Measurements from ENCODE around the gene TBRG4. TPM values are rescaled to one million over a fixed set of nuclear protein-coding genes. Genes with fewer than 3 reads are reported as not detected.

Gene TBRG4
- total RNA-seq, 1 experiment from 2014 or later: 107 TPM

DNA sequence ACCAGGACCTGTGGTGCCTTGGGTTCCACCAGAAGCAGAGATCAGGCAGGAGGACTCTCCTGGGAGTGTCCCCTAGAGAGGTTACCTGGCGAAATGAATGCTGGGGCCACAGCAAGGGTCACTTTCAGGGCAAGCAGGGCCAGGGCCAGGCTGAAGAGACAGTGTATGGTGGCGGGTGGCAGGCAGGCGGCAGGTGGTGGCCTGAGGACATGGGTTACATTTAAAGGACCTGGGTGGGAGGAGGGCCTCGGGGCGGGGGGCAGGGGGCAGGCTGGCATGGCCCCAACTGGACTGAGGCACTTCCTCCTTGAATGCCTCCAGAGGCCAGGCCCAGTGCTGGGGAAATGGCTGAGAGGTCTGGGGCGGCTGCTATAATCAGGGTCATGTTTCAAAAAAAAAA lies 14.7 kb upstream of the TBRG4 start:
- H3F3A ChIP-seq (ENCODE audit: low read length, unreplicated experiment): no peaks in the 10 kb centered on the region
- H3K27me3 ChIP-seq (ENCODE audit: low read length): no peaks in the 10 kb centered on the region
- no peaks in the 10 kb centered on the region for H3K79me2 ChIP-seq (ENCODE audit: low read length)
- no peak for ATAC-seq
- no peak overlapping the region for H3K4me2 ChIP-seq (ENCODE audit: low read length)
- no peak overlapping the region for H3K4me3 ChIP-seq (ENCODE audit: low read length)
- H4K20me1 ChIP-seq (ENCODE audit: low read length): no peaks in the 10 kb centered on the region
- ChIA-PET POLR2A (ENCODE audit: unreplicated experiment) (no interaction called here), CTCF (no interaction called here)
- intact Hi-C loops (cut with micrococcal nuclease): no loop called here
- no peaks in the 10 kb centered on the region for H3K4me1 ChIP-seq (ENCODE audit: insufficient read depth, low read length)
- no peak overlapping the region for H3K27ac ChIP-seq (ENCODE audit: low read length)
- H3K9me2 ChIP-seq (replicated peaks; ENCODE audit: low read length): no peaks in the 10 kb centered on the region
- DNase-seq: no peak
- no TSS peak for BruUV-seq (replicated peaks)
- H3K9ac ChIP-seq (ENCODE audit: low read length): no peak overlapping the region
- no peak overlapping the region for H2AFZ ChIP-seq (ENCODE audit: low read length)
- TF ChIP-seq, protein P1, sequence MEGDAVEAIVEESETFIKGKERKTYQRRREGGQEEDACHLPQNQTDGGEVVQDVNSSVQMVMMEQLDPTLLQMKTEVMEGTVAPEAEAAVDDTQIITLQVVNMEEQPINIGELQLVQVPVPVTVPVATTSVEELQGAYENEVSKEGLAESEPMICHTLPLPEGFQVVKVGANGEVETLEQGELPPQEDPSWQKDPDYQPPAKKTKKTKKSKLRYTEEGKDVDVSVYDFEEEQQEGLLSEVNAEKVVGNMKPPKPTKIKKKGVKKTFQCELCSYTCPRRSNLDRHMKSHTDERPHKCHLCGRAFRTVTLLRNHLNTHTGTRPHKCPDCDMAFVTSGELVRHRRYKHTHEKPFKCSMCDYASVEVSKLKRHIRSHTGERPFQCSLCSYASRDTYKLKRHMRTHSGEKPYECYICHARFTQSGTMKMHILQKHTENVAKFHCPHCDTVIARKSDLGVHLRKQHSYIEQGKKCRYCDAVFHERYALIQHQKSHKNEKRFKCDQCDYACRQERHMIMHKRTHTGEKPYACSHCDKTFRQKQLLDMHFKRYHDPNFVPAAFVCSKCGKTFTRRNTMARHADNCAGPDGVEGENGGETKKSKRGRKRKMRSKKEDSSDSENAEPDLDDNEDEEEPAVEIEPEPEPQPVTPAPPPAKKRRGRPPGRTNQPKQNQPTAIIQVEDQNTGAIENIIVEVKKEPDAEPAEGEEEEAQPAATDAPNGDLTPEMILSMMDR (conservative IDR thresholded peaks at IDR 0.05; ENCODE audit: low read depth, low read length): no peak
- TF ChIP-seq EZH2 (IDR thresholded peaks at IDR 0.05; ENCODE audit: low read length, unreplicated experiment) (no peak), EZH2phosphoT487 (IDR thresholded peaks at IDR 0.05; ENCODE audit: borderline replicate concordance, low read length) (no peak)
- H3K36me3 ChIP-seq (ENCODE audit: low read depth, low read length): no peaks in the 10 kb centered on the region
- no peaks in the 10 kb centered on the region for H3K9me3 ChIP-seq (ENCODE audit: low read length)

DNA sequence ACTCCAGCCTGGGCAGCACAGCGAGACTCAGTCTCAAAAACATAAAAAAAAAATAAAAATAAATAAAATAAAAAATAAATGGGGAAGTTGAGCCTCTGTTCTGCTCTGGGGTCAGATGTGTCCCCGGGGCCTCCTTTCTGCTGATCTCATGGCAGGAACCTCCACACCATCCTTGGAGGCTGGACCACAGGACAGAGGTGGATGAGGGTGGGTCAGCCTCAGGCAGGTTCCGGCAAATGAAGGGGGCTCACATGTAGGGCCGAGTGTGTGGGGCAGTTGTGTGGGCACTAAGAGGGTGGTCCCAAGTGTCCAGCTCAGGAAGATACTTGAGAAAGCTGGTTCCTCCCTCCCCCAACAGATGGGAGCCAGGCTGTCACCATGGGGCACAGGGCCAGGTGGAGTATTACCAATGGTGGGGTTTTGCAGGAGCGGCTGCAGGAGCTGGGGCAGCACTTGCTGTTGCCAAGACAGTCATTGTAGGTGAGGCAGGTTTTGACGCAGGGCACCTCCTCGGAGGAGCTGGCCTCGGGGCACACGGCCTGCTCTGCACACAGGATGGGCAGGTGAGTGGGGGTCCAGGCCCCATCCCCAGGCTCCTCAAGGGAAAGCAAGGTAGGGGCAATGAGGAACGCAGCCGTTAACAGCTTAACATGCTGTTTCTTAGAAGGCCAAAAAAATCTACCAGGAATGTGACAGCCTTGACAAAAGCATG lies 13.9 kb upstream of the TBRG4 start:
- ATAC-seq: no peak
- no peak overlapping the region for H3K4me2 ChIP-seq (ENCODE audit: low read length)
- no peak overlapping the region for H3K4me3 ChIP-seq (ENCODE audit: low read length)
- no TSS peak for BruUV-seq (replicated peaks)
- CTCF ChIA-PET: no interaction called here
- no peaks in the 10 kb centered on the region for H3K9me2 ChIP-seq (replicated peaks; ENCODE audit: low read length)
- DNase-seq: no peak
- TF ChIP-seq, protein P1 (conservative IDR thresholded peaks at IDR 0.05; ENCODE audit: low read depth, low read length): no peak
- TF ChIP-seq EZH2 (IDR thresholded peaks at IDR 0.05; ENCODE audit: low read length, unreplicated experiment): no peak
- no peak for TF ChIP-seq EZH2phosphoT487 (IDR thresholded peaks at IDR 0.05; ENCODE audit: borderline replicate concordance, low read length)
- no peaks in the 10 kb centered on the region for H3K4me1 ChIP-seq (ENCODE audit: insufficient read depth, low read length)
- no peaks in the 10 kb centered on the region for H3K36me3 ChIP-seq (ENCODE audit: low read depth, low read length)
- H4K20me1 ChIP-seq (ENCODE audit: low read length): no peaks in the 10 kb centered on the region
- intact Hi-C loops (cut with micrococcal nuclease): no loop called here
- H3K9ac ChIP-seq (ENCODE audit: low read length): no peak overlapping the region
- no peaks in the 10 kb centered on the region for H3K27me3 ChIP-seq (ENCODE audit: low read length)
- H3K27ac ChIP-seq (ENCODE audit: low read length): no peak overlapping the region
- POLR2A ChIA-PET (ENCODE audit: unreplicated experiment): no interaction called here
- H3K9me3 ChIP-seq (ENCODE audit: low read length): no peaks in the 10 kb centered on the region
- no peak overlapping the region for H2AFZ ChIP-seq (ENCODE audit: low read length)
- H3F3A ChIP-seq (ENCODE audit: low read length, unreplicated experiment): no peaks in the 10 kb centered on the region
- H3K79me2 ChIP-seq (ENCODE audit: low read length): no peaks in the 10 kb centered on the region

DNA sequence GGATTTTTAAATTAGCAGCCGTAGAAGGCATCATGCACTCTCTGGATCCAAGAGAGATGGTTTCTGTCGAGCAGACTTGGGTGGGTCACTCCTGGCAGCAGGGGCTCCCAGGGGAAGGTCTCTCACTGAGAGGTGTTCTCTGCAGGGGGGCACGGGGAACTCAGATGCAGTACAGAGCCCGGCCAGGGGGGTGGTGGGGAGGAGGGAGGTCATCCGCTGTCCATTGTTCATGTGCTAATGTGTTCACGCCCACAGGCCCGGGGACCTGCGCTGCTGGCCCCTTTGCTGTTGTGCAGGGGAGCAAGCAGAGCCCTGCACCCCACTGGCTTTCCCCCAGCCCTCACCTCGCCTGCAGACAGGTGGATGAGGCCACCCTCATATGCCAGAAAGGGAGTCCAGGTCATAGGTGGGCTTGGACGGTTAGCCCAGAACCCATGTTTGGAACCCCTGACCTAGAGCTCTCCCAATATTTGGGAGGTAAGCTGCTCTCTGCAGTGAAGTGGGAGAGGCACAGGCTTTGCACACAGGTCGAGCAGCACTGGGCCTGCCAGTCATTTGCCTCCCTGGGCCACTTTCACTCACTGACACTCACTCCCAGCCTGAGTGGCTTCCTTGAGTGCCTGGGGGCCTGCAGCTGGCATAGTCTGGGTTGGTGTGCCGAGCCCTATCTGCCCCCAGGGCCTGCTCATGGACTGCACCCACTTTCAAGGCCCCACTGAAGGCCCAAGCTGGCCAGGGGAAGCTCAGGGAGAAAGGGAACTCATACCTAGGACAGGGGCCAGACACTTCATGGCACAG lies 12.6 kb upstream of the TBRG4 start:
- CTCF ChIA-PET: no interaction called here
- no TSS peak for BruUV-seq (replicated peaks)
- TF ChIP-seq, protein P1 (conservative IDR thresholded peaks at IDR 0.05; ENCODE audit: low read depth, low read length): no peak
- TF ChIP-seq EZH2phosphoT487 (IDR thresholded peaks at IDR 0.05; ENCODE audit: borderline replicate concordance, low read length) (no peak), EZH2 (IDR thresholded peaks at IDR 0.05; ENCODE audit: low read length, unreplicated experiment) (no peak)
- Histone ChIP-seq H3K9me3 (ENCODE audit: low read length) (no peaks in the 10 kb centered on the region), H3K4me3 (ENCODE audit: low read length) (no peak overlapping the region), H3K9me2 (replicated peaks; ENCODE audit: low read length) (no peaks in the 10 kb centered on the region), H2AFZ (ENCODE audit: low read length) (no peak overlapping the region), H4K20me1 (ENCODE audit: low read length) (no peaks in the 10 kb centered on the region), H3K4me1 (ENCODE audit: insufficient read depth, low read length) (no peaks in the 10 kb centered on the region), H3K9ac (ENCODE audit: low read length) (no peak overlapping the region), H3F3A (ENCODE audit: low read length, unreplicated experiment) (no peaks in the 10 kb centered on the region), H3K27me3 (ENCODE audit: low read length) (no peaks in the 10 kb centered on the region), H3K27ac (ENCODE audit: low read length) (no peak overlapping the region), H3K36me3 (ENCODE audit: low read depth, low read length) (no peaks in the 10 kb centered on the region), H3K79me2 (ENCODE audit: low read length) (no peaks in the 10 kb centered on the region), H3K4me2 (ENCODE audit: low read length) (no peak overlapping the region)
- DNase-seq (no peak), ATAC-seq (no peak)
- POLR2A ChIA-PET (ENCODE audit: unreplicated experiment): no interaction called here
- intact Hi-C loops (cut with micrococcal nuclease): no loop called here
